Neural cell (in vitro differentiated cells): Measurements from ENCODE around the gene BICC1. TPM values are rescaled to one million over a fixed set of nuclear protein-coding genes. Genes with fewer than 3 reads are reported as not detected.

ENCODE experiments used
- H2AFZ ChIP-seq: fragments of 200-600, 300-800 bp; sonication (generic), shearing (Covaris generic); 2 replicates; pipeline ENCODE4 v1.6.0; 2014; ENCODE audit warnings: low read depth, mild to moderate bottlenecking, antibody characterized with exemption, low read length, moderate library complexity
- H3F3A ChIP-seq: fragments of 200-600 bp; shearing (Covaris generic); 2 replicates; pipeline ENCODE4 v1.6.1; 2016; ENCODE audit warnings: mild to moderate bottlenecking, moderate library complexity, mixed read lengths, antibody characterized with exemption, low read length; ENCODE audit not compliant: insufficient read depth, poor library complexity, severe bottlenecking
- H3K27ac ChIP-seq: fragments of 200-600, 300-800 bp; sonication (generic), shearing (Covaris generic); 2 replicates; pipeline ENCODE4 v1.5.1; 2014; ENCODE audit warnings: mild to moderate bottlenecking, low read length, moderate library complexity
- H3K27me3 ChIP-seq: fragments of 300-800, 200-600 bp; sonication (generic), shearing (Covaris generic); 2 replicates; pipeline ENCODE4 v1.6.0; 2014; ENCODE audit warnings: mild to moderate bottlenecking, low read depth, low read length, moderate library complexity; ENCODE audit not compliant: insufficient read depth
- H3K36me3 ChIP-seq: fragments of 300-800, 200-600 bp; sonication (generic), shearing (Covaris generic); 2 replicates; pipeline ENCODE4 v1.5.1; 2014; ENCODE audit warnings: mild to moderate bottlenecking, antibody characterized with exemption, low read length, moderate library complexity; ENCODE audit not compliant: insufficient read depth
- H3K4me2 ChIP-seq: fragments of 300-800, 200-600 bp; sonication (generic), shearing (Covaris generic); 2 replicates; pipeline ENCODE4 v1.6.0; 2014; ENCODE audit warnings: mild to moderate bottlenecking, low read length
- H3K4me3 ChIP-seq: fragments of 300-800, 200-600 bp; sonication (generic), shearing (Covaris generic); 2 replicates; pipeline ENCODE4 v1.5.1; 2014; ENCODE audit warnings: mild to moderate bottlenecking, low read length, moderate library complexity
- H3K79me2 ChIP-seq: fragments of 200-600 bp; shearing (Covaris generic); replicated peaks from 2 replicates; pipeline ENCODE4 v1.6.0; 2014; ENCODE audit warnings: mild to moderate bottlenecking, low read length, moderate library complexity; ENCODE audit not compliant: insufficient read depth
- H3K9ac ChIP-seq: fragments of 300-800, 200-600 bp; sonication (generic), shearing (Covaris generic); 2 replicates; pipeline ENCODE4 v1.6.1; 2016; ENCODE audit warnings: mild to moderate bottlenecking, low read length, mixed read lengths
- H3K9me2 ChIP-seq: fragments of 200-600 bp; shearing (Covaris generic); 2 replicates; pipeline ENCODE4 v1.6.1; 2016; ENCODE audit warnings: mild to moderate bottlenecking, low read length, mixed read lengths; ENCODE audit not compliant: insufficient read depth
- H3K9me3 ChIP-seq: fragments of 200-600, 300-800 bp; sonication (generic), shearing (Covaris generic); 2 replicates; pipeline ENCODE4 v1.6.1; 2016; ENCODE audit warnings: mild to moderate bottlenecking, mixed run types, low read length, moderate library complexity, mixed read lengths
- H4K20me1 ChIP-seq: fragments of 200-600 bp; shearing (Covaris generic); 2 replicates; pipeline ENCODE4 v1.6.1; 2016; ENCODE audit warnings: mild to moderate bottlenecking, mixed run types; ENCODE audit not compliant: insufficient read depth
- CTCF ChIP-seq: fragments of 450-650 bp; IDR thresholded peaks from 2 replicates; pipeline ENCODE4 v1.5.1; 2014; ENCODE audit warnings: antibody characterized with exemption, mild to moderate bottlenecking, moderate library complexity; ENCODE audit not compliant: poor library complexity, severe bottlenecking
- EP300 ChIP-seq: fragments of 450-650 bp; conservative IDR thresholded peaks from 2 replicates; pipeline ENCODE4 v1.6.1; 2014; ENCODE audit warnings: antibody characterized with exemption, mild to moderate bottlenecking, moderate library complexity; ENCODE audit not compliant: poor library complexity, severe bottlenecking
- EZH2 ChIP-seq: fragments of 200-600, 300-800 bp; shearing (Covaris generic), sonication (generic); IDR thresholded peaks from 2 replicates; pipeline ENCODE4 v1.6.1; 2014; ENCODE audit warnings: antibody characterized with exemption, low read length, borderline replicate concordance, mild to moderate bottlenecking; ENCODE audit not compliant: insufficient read depth, poor library complexity, severe bottlenecking
- MXI1 ChIP-seq: fragments of 450-650 bp; conservative IDR thresholded peaks from 2 replicates; pipeline ENCODE4 v1.6.1; 2014; ENCODE audit warnings: antibody characterized with exemption, mild to moderate bottlenecking; ENCODE audit not compliant: poor library complexity, severe bottlenecking
- RAD21 ChIP-seq: fragments of 450-650 bp; conservative IDR thresholded peaks from 2 replicates; pipeline ENCODE4 v1.6.1; 2014; ENCODE audit warnings: antibody characterized with exemption, mild to moderate bottlenecking, moderate library complexity
- REST ChIP-seq: IDR thresholded peaks from 2 replicates; pipeline ENCODE4 v1.6.1; 2012; ENCODE audit warnings: borderline replicate concordance
- SMC3 ChIP-seq: fragments of 450-650 bp; conservative IDR thresholded peaks from 2 replicates; pipeline ENCODE4 v1.6.1; 2014; ENCODE audit warnings: antibody characterized with exemption, mild to moderate bottlenecking, moderate library complexity; ENCODE audit not compliant: poor library complexity
- TAF1 ChIP-seq: IDR thresholded peaks from 2 replicates; pipeline ENCODE4 v1.6.1; 2012; ENCODE audit warnings: low read depth
- polyA plus RNA-seq: library from polyadenylated mRNA; depleted of rRNA; stranded (reverse); fragments of >200 nt; gene quantifications from 2 replicates; pipeline ENCODE4 v1.2.3, GENCODE V29; 2014

BICC1 gene
- polyA plus RNA-seq, 1 donor from 2014 or later: 7.6 TPM

DNA sequence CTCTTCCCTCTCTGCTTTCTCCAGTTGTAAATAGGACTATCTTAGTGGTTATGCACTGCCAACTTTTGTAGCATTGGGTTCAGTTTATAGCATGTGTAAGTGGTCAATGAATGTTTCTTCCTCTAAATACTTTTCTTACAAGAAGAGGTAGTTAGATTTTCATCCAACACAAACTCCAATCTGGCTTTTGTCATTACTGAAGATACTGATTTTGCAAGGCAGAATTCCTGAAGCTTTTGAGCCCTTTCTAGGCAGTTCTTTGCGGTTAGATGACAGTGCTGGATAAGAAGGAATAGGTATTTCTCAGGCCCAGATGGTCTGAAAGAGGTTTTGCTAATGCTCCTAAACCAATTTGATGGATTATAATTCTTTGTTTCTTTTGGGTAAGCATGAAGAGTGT, 60.5 kb downstream of the BICC1 start:
- Histone ChIP-seq H3K4me2 (no peak overlapping the region), H3K4me3 (no peak overlapping the region), H3K79me2 (no peaks in the 10 kb centered on the region), H3K27ac (no peak overlapping the region), H3K9me3 (peaks cover 4% of the 10 kb centered on the region), H3K9ac (no peak overlapping the region), H3K9me2 (no peaks in the 10 kb centered on the region), H3K27me3 (no peaks in the 10 kb centered on the region), H4K20me1 (no peaks in the 10 kb centered on the region), H3K36me3 (no peaks in the 10 kb centered on the region), H2AFZ (no peak overlapping the region), H3F3A (no peaks in the 10 kb centered on the region)
- TF ChIP-seq RAD21 (no peak), MXI1 (no peak), TAF1 (no peak), EP300 (no peak), CTCF (no peak), EZH2 (no peak), SMC3 (no peak)

GRCh38 chr10:58574058-58574457, 61.4 kb downstream of the BICC1 start:
- no peaks in the 10 kb centered on the region for H3F3A ChIP-seq
- no peak overlapping the region for H3K4me2 ChIP-seq
- no peak overlapping the region for H3K4me3 ChIP-seq
- no peak overlapping the region for H3K27ac ChIP-seq
- H3K27me3 ChIP-seq: no peaks in the 10 kb centered on the region
- no peaks in the 10 kb centered on the region for H3K79me2 ChIP-seq
- peaks cover 4% of the 10 kb centered on the region for H3K9me3 ChIP-seq
- no peak overlapping the region for H2AFZ ChIP-seq
- H3K9me2 ChIP-seq: no peaks in the 10 kb centered on the region
- H3K9ac ChIP-seq: no peak overlapping the region
- no peaks in the 10 kb centered on the region for H3K36me3 ChIP-seq
- no peaks in the 10 kb centered on the region for H4K20me1 ChIP-seq
- no peak for TF ChIP-seq EP300
- TF ChIP-seq CTCF: no peak
- no peak for TF ChIP-seq SMC3
- TF ChIP-seq REST: no peak
